H1 (cell line): ENCODE measurements around the gene CEP85. TPM values are rescaled to one million over a fixed set of nuclear protein-coding genes. Genes with fewer than 3 reads are reported as not detected.

ENCODE experiments used
- E2F6 ChIP-seq: IDR thresholded peaks from 2 replicates; pipeline ENCODE4 v1.6.1; 2012; ENCODE audit warnings: inconsistent platforms
- polyA plus RNA-seq, 7 experiments: library from polyadenylated mRNA; depleted of rRNA in 3 of 7; stranded (reverse) in 5 of 7; unstranded in 2 of 7; fragments of >200 nt in 5 of 7; fragments of 200-250 nt in 2 of 7; gene quantifications; 1 replicate in 5 of 7; 2 replicates in 1 of 7; 4 replicates in 1 of 7; pipeline versions ENCODE4 v1.2.1 to v1.2.3, GENCODE V29; 2011 to 2013; ENCODE audit warnings: missing spikeins in 2 of 7, mixed read lengths in 2 of 7
- total RNA-seq: library from RNA; stranded (reverse); fragmentation: NEBNext Ultra II Directional; extraction: Animal tissue kit (Norgen Biotek cat#: 25700); gene quantifications from 2 replicates; pipeline ENCODE4 v1.2.1, GENCODE V29; 2021

Gene CEP85
- total and polyA plus RNA-seq, 2 of the 8 experiments (the other 6 are each of a cell fraction or from before 2014, with no cell fraction given) = 40.4 to 43.7 TPM

DNA sequence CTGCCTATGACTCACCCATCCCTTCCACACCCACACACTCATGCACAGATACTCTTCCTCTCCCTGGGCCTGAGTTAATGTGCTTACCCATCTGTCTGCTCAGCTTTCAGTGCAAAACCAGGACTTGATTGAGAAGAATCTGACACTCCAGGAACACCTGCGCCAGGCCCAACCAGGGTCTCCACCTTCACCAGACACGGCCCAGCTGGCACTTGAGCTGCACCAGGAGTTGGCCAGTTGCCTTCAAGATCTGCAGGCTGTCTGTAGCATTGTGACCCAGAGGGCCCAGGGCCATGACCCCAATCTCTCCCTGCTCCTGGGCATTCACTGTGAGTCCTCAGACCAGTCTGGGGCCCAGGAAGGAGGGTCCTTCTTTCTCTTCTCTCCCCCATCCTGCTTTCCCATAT, 42.4 kb downstream of the CEP85 start (continued):
- TF ChIP-seq E2F6 = no peak
